Measurements from ENCODE around the gene MND1.

The MND1 gene

GRCh38 chr4:153346563-153346962 lies 2.1 kb downstream of the MND1 start:
- no peak for DNase-seq

GRCh38 chr4:153347117-153347516 lies 2.6 kb downstream of the MND1 start:
- no peak for DNase-seq

GRCh38 chr4:153348006-153348405 lies 3.5 kb downstream of the MND1 start:
- no peak for DNase-seq

GRCh38 chr4:153349206-153349805 lies 4.8 kb downstream of the MND1 start:
- no peak for DNase-seq

GRCh38 chr4:153362184-153362583 lies 17.7 kb downstream of the MND1 start:
- DNase-seq: no peak

GRCh38 chr4:153364061-153364460 lies 19.6 kb downstream of the MND1 start:
- no peak for DNase-seq

- DNase-seq: no peak
These were observed 20.5 kb downstream of the MND1 start for GRCh38 chr4:153365003-153365402.

GRCh38 chr4:153366486-153366885 lies 22.0 kb downstream of the MND1 start:
- no peak for DNase-seq

- no peak for DNase-seq
These were observed 22.6 kb downstream of the MND1 start for GRCh38 chr4:153367092-153367491.

- DNase-seq: no peak
These were observed 24.5 kb downstream of the MND1 start for GRCh38 chr4:153369021-153369420.

- DNase-seq: no peak
These were observed 27.3 kb downstream of the MND1 start for GRCh38 chr4:153371701-153372234.

- DNase-seq: no peak
These were observed 28.6 kb downstream of the MND1 start for GRCh38 chr4:153372967-153373562.

- no peak for DNase-seq
These were observed 30.0 kb downstream of the MND1 start for GRCh38 chr4:153374442-153374841.

GRCh38 chr4:153375303-153375702 lies 30.8 kb downstream of the MND1 start:
- DNase-seq: no peak

- no peak for DNase-seq
These were observed 38.6 kb downstream of the MND1 start for GRCh38 chr4:153383131-153383530.

- DNase-seq: no peak
These were observed 39.7 kb downstream of the MND1 start for GRCh38 chr4:153384160-153384559.

- no peak for DNase-seq
These were observed 41.3 kb downstream of the MND1 start for GRCh38 chr4:153385784-153386183.

- DNase-seq: no peak
These were observed 43.5 kb downstream of the MND1 start for GRCh38 chr4:153387981-153388380.

- DNase-seq: no peak
These were observed 48.9 kb downstream of the MND1 start for GRCh38 chr4:153393397-153393796.

- DNase-seq: no peak
These were observed 50.5 kb downstream of the MND1 start for GRCh38 chr4:153394945-153395344.

GRCh38 chr4:153398713-153399112 lies 54.2 kb downstream of the MND1 start:
- DNase-seq: no peak

GRCh38 chr4:153399358-153399757 lies 54.9 kb downstream of the MND1 start:
- DNase-seq: no peak

- no peak for DNase-seq
These were observed 57.0 kb downstream of the MND1 start for GRCh38 chr4:153401501-153401900.

- no peak for DNase-seq
These were observed 57.9 kb downstream of the MND1 start for GRCh38 chr4:153402366-153402765.

- no peak for DNase-seq
These were observed 59.2 kb downstream of the MND1 start for GRCh38 chr4:153403726-153404125.
